IPS-NIHi11 (cell line): ENCODE results near the gene SEC24D.

ENCODE experiments used
- DNase-seq: peaks from one replicate; pipeline ENCODE4 v3.0.0; 2012; ENCODE audit warnings: mixed read lengths, low spot score

SEC24D gene

GRCh38 chr4:118842055-118842454 is 6.1 kb upstream of the SEC24D start:
- DNase-seq = no peak

DNA sequence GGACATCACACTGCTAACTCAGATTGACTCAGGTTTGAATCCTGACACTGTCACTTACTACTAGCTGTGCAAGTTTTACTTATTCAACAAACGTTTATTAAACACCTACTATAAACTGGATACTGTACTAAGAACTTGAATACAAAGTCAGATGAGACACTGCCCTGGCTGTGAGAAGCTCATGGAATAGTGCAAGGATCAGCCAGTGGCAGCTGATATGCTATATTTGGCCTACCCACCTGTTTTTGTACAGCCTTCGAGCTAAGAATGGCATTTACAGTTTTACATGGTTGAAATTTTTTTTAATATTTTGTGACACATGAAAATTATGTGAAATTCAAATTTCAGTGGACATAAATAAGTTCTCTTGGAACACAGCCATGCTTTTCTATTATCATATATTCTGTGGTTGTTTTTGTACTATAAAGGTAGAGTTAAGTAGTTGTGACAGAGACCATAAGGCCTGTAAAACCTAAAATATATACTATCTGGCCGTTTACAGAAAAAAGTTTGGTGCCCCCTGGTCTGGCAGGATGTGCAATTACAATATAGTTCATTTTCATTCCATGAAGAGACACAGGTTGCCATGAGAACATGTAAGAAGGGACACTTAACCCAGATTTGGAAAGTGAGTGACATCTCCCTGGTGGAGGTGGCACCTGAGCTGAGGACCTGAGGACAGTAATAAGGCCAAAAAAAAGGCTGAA is 3.4 kb upstream of the SEC24D start:
- DNase-seq = no peak

DNA sequence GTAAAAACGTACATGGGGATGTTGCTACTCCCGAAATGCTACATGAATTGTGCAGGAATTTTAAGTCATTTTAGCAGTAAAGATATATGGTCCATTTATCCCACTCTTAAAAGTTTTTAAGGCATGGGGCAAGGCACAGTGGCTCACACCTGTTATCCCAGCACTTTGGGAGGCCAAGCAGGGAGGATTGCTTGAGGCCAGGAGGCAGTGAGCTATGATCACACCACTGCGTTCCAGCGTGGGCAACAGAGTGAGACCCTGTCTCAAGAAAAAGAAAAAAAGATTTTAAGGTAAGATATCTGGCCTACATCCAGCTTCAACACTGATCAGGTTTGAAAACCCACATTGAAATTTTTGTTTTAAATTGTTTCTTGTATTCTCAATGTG is 1.2 kb upstream of the SEC24D start:
- DNase-seq = no peak

GRCh38 chr4:118836301-118837120 is 585 bp upstream of the SEC24D start:
- DNase-seq = peak; percentile 56

- DNase-seq = peak; percentile 49
These were observed 861 bp downstream of the SEC24D start for GRCh38 chr4:118834960-118835569.

GRCh38 chr4:118834070-118834469 is 1.9 kb downstream of the SEC24D start:
- DNase-seq = no peak

DNA sequence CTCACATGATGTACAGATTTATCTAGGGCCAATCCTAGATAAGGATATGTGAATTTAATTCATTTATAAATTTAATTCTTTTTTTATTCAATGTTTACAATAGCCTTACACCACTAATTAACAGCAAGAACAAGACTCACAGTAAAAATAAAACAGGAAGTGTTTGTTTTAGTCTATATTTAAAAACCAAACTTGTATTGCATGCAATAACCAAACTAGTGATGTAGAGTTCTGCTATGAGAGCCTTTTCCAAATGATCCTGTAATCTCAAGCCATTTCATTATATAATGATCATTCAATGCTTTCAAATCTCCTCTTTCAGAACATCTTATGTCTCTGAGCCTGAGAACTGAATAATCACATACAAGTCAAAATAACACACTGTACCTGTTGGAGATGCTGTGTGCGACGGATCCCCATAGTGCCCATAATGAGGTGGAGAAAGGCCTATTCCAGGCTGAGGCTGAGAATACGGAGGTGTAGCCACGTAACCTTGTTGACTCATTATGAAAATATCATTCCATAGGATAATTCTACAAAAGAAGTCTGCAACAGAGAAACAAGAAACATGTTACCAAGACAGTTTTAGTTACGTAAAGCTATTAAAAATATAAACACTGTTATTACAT is 2.6 kb downstream of the SEC24D start:
- no peak for DNase-seq

DNA sequence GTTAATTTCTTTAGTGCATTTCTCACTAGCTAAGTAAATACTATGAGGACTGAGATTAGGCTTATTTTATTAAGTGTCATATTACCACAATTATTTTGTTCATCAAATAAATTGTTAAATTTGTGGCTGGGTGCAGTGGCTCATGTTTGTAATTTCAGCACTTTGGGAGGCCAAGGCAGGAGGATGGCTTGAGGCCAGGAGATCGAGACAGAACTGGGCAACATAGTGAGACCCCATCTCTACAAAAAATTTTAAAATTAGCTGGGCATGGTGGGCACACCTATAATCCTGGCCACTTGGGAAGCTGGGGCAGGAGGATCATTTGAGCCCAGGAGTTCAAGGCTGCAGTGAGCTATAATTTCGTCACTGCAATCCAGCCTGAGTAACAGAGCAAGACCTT is 6.8 kb downstream of the SEC24D start:
- DNase-seq = no peak

DNA sequence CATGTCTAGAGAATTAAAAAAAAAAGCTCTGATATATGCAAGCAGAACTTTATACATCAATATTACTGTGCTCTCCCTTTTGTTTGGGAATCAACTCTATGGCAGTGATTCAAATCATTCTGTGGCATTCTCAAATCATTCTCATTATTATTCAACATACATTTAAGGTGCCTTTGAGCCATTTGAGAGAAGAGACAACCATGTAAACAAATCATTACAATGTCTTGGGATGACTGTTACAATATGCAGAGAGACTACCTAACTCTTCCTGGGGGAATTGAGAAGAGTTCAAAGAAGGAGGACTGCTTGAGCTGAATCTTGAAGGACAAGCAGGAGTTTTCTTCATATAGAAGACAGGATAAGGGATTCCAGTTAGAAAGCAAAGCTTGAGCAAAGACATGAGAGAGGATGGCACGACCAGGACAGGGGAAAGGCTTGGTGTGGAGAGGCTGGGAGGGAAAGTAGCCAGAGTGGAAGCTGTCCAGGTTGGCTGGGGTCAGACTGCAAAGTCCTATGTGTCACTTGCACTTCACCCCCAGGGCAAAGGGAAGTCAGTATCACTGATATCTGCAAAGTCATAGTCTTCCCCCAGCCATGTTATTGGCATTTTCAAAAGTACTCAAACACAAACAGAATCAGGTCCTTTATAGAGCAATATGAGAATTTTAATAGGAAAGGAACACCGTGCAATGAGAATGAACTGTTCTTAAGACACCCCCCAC is 9.0 kb downstream of the SEC24D start:
- no peak for DNase-seq

DNA sequence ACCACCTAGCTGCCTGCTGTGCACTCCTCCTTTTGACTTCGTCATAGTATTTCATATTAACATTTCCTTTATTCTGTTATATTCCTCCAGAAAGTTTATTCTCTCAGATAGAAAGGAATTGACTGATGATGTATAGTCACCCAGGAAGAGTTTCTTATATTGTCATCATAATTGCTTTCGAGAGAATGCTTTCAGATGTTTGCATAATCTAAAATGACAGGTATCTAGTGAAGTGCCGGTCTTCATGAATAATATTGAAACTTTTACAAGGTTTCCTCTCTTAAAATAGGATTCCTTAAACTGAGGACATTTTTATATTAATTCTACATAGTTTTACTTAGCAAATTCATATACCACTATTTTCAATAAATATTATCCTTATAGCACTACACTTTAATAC is 10.1 kb downstream of the SEC24D start:
- no peak for DNase-seq

GRCh38 chr4:118824141-118824540 is 11.8 kb downstream of the SEC24D start:
- DNase-seq = no peak

DNA sequence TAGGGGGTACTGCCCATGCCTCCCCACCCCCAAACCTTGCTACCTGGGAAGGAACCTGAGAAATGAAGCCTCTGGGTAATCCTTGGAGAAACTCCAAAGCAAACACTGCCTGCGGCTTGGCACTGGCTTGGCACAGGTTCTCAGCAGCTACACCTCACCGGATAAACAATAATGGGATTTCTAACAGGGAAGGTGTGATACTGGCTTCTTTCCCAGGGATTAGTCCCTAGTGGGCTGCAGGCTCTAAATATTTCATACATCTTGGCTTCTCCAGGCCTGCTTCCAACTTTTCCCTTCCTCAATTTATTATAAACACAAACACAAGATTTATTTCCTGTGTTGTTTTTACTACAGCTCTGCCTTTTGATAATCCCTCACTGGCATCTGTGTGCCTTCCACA is 12.5 kb downstream of the SEC24D start:
- peak; percentile 26 for DNase-seq

DNA sequence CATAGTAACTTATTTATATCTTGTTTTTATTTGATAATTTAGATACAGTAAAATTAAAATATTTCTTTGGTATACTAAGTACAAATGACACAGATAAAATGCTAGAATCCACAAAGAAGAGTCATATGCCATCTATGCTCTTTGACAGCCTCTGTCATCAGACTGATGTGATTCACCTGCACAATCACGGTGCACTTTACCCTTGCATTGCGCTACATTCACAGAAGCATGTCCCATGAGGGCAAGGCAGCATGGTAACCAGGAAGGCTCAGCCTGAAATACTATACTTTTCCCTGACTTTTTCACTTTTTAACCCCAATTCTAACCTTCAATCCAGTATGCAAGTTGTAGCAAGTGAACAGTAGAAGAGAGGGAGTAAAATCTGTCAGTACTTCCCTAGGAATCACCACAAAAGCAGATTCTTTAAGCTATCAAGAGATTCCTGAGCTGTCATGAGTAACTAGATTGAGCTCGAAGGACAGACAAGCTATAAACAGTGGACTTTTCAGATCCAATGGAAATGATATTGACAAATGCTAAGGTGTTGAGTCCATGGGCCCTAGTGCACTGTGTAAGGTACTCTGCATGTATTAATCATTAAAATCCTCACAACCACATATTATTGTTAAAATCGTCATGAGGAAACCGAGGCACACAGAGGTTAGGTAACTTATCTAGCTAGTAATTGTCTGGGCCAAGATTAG is 14.2 kb downstream of the SEC24D start:
- no peak for DNase-seq

DNA sequence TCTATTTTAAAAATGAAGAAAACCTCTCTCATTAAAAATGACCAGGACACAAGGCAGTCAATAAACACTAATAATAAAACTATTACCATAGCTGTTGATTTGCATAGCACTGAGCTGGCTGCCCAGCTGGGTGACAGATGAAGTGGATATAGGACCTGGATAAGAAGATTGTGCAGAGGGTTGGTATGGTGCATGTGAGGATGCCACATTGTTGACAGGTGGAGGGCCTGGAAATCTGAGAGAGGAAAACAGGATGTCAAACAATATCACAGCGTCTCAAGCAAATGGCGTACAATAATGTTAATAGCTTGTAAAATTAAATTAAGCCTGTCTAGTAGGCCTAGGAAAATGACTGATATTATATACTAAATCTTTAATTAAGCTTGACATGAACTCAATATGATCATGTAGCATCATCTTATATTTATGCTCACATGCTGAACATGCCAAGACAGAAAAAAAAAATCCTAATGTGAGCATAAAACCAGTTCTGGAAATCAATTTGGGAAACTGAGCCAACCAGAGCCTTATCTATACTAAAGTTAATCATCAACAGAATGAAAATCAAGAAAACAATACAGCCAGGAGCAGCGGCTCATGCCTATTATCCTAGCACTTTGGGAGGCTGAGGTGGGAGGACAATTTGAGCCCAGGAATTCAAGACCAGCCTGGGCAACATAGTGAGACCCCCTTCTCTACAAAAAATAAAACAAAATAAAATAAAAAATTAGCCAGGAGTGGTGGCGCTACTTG is 18.6 kb downstream of the SEC24D start:
- DNase-seq = no peak

DNA sequence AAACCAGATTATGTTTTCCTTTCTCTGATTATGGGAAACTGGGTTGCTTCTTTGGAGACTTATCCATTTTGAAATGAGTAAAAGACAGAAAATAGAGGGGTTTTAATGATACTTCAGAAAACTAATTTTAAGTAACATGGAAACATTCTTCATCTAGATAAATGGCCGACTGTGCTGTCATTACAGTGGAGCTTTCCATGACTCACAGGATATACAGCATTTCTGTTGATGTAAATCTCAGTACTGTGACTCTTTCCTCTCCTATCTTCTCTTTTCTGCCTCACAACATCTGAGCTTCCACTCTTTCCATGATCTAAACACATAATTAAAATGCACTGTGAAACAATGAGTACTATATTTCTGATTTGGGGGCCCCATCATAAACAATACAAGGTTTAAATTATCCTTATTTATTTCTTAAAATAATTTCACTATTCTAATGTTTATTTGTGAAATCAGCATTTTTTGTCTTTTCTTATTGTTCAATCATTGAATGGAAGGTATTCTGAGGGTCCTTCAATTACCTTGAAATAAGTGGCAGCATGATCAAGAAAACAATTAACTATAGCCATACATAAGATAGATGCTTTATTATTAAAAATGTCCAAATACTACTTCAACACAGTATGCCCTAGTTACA is 19.3 kb downstream of the SEC24D start:
- no peak for DNase-seq

DNA sequence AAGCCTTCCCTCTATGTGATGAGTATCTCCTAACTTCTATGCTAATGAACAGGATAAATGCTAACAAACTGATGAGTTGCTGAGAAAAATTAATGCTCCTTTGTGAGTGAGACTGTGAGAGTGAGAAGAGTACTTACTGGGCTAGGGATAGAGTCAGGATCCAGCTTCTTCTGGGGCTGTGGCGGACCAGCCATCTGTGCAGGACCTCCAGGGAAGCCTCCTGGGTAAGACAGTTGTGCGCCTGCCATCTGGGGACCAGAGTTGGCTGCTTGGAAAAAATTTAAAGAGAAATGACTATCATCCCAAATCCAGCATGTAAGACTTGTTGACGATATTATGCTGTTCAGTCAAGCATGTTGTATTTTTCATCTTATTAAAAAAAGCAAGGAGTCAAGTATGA is 21.0 kb downstream of the SEC24D start:
- DNase-seq = no peak

DNA sequence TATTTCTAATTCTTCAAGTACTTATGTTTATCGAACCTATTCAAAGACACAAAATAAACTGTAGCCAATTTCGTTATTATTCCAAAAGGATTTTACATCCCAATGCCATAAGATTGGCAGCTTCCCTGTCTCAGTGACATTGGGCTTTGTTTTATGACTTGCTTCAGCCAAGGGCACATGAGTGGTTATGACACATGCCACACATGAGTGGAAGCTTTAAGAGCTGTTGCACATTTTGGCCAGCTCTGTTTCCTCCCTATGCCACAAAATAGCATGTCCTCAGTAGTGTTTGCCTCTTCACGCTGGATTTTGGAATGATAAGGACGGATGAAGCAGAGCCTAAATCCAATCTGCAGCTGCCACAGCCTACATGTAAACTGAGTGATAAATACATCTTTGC is 21.9 kb downstream of the SEC24D start:
- no peak for DNase-seq

GRCh38 chr4:118813561-118813960 is 22.4 kb downstream of the SEC24D start:
- DNase-seq = no peak

DNA sequence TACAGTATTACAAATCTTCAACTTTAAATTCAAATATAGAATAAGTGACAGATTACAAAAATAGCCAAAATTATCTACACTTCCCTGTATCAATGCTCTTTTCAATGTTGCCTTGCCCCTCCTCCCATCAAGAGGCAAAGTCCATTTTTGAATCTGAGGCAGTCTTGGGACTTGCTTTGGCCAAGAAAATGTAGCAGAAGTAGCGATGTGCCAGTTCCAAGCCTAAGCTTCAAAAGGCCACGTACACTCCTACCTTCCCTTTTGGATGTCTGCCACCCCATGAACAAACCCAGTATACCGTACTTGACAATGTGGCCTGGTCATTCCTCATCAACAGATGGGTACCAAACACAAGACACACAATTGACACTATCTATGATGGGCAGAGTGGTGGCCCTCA is 24.1 kb downstream of the SEC24D start:
- no peak for DNase-seq
